ENCODE measurements around the gene ARHGAP11A.
"Not testable (repeated sequence)": the region's sequence is repeated elsewhere in the genome, so short reads cannot be mapped to it uniquely, and the experiment has no call there.

ARHGAP11A gene, protein sequence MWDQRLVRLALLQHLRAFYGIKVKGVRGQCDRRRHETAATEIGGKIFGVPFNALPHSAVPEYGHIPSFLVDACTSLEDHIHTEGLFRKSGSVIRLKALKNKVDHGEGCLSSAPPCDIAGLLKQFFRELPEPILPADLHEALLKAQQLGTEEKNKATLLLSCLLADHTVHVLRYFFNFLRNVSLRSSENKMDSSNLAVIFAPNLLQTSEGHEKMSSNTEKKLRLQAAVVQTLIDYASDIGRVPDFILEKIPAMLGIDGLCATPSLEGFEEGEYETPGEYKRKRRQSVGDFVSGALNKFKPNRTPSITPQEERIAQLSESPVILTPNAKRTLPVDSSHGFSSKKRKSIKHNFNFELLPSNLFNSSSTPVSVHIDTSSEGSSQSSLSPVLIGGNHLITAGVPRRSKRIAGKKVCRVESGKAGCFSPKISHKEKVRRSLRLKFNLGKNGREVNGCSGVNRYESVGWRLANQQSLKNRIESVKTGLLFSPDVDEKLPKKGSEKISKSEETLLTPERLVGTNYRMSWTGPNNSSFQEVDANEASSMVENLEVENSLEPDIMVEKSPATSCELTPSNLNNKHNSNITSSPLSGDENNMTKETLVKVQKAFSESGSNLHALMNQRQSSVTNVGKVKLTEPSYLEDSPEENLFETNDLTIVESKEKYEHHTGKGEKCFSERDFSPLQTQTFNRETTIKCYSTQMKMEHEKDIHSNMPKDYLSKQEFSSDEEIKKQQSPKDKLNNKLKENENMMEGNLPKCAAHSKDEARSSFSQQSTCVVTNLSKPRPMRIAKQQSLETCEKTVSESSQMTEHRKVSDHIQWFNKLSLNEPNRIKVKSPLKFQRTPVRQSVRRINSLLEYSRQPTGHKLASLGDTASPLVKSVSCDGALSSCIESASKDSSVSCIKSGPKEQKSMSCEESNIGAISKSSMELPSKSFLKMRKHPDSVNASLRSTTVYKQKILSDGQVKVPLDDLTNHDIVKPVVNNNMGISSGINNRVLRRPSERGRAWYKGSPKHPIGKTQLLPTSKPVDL

DNA sequence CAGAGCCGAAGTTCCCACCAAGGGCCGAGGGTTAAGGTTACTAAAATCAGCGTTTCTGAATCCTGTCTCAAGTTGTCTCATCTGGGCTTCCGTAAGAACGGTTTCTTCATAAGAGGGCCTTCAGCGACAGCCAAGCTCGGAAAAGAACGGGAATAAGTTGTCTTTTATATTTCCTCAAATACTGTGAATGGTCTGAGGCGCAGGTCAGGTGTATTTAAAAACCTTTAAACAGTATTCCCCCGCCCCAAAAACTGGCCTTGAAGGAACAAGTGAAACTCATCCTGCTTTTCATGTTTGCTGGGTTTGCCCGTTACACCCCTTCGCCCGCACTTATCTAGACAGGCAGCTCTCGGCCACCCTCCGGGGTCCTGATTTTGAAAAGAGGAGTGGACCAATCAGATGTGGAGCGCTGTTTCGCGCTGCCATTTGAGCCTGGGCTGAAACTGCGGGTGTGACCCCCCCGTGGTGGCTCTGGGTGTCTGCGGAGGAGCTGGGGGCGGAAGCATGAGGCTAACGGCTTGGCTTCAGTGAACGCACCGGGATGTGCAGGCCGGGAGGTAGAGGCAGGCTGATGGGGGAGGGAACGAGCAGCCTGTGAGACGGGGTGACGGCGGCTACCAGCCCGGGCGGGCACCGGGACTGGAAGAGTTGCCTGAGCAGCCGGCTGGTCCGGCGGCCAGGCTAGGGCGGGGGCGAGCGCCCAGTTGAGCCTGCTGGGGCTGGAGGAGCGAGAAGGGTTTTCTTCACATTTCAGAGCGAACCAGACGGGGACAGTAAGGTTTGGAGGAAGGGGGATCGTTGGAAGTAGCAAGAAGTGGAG, at the start of gene ARHGAP11A:
ARHGAP11A (plus strand) TSS at position 454 of the 820 bp plus-strand sequence. CDS start 708 bp downstream, outside the sequence.
- not testable (repeated sequence) for DNase-seq

DNA sequence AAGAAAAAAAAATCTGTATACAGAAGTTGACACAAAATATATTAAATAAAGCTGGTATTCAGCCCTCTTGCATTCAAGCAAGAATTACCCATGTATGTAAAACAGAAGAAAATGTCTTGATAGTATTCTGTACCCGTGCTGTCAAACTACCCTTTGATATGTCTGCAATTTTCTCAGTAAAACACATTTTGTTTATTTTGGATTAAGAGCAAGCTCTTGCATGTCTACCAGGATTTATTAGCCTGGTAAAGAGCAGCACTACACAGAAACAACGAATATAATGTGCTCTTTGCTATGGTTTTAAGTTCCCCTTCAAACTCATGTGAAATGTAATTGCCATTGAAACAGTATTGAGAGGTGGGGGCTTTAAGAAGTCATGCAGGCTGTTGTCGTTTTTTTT, 46.3 kb upstream of the ARHGAP11A start:
- DNase-seq, result not testable (repeated sequence)

DNA sequence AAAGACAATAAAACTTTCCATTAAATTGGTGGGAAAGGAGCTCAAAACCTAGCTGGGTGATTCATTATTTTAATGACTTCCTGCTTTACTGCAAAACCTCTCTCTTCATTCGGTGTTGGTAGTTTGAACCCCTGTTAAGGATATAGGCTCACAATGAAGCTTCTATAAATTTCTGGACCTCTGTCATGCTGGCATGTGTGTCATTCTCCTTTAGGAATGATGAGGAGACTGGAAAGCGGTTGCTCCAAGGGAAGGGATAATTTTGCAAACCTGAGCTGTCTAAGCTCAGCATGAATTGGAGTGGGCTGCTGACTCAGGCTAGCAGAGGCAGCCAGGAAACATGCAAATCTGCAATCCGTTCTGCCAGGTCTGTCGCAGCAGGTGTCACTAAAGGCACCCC, 36.8 kb upstream of the ARHGAP11A start:
- DNase-seq, result not testable (repeated sequence)

DNA sequence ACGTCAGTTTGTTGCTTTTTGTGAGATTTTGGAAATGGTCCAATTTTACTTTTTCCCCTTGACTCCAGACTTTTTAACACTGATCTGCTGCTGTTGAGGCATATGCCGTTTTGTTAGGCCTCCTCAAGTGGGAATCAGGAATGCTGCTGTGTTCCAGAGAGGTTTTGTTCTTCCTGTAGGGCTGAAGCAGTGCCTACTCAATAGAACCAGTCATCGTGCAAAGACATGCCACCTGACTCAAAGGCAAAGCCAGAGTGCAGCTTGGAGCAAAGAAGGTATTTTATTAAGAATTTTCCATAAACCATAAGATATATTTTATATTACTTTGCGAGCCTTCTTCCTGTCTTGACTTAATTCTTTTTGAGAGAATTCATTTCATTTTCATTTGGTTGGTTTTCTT, 29.5 kb upstream of the ARHGAP11A start:
- not testable (repeated sequence) for DNase-seq

DNA sequence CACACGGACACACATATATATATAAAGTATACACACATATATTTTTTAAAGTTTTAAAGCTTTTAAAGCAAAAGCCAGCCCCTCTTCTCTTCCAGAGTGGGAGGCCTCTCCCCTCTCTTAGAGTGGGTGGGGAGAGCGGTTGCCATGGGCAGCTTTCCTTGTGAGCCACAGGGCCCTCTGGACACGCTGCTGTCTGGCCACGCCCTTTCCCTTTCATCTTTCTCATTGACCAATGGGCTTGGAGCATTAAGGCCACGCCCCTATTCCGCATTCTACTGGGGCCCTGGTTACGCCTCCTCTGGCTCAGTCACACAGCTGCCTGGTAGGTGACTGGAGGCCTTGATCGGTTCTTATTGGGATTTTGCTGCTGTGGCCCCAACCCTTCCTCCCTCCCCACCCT, 22.2 kb upstream of the ARHGAP11A start, which contains the start of gene GOLGA8N:
GOLGA8N (plus strand) TSS at position 306 of the 400 bp plus-strand sequence.
- DNase-seq, result not testable (repeated sequence)

DNA sequence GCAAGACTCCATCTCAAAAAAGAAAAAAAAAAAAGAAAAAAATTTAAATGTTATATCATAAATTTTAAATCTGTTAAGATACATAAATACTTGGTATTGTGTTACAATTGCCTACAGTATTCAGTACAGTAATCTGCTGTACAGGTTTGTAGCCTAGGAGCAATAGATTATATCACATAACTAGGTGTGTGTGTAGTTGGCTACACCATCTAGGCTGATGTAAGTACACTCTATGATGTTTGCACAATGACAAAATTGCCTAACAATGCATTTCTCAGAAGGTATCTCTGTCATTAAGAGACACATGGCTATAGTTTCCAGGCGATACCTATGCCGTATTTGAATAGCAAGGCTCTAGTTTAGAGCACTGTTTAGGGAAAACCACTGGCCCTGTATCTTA, 5.8 kb upstream of the ARHGAP11A start:
- DNase-seq, result not testable (repeated sequence)

DNA sequence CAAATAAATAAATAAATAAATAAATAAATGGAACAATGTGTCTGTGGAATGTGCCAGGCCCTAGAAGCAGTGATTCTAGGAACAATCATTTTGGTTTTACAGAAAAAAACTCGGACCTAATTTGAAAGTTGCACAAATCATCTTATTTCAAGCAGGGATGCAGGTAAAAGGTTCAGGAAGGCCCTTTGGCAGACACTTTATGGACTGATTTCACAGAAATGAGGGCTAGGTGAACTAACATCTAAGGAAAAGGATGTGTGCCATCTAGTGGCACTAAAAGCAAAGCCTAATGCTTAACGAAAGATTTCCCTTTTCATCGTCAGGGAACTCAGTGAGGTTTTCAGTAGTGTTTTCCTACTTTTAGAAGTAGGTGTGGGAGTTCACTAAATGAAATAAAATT, 4.6 kb upstream of the ARHGAP11A start:
- DNase-seq, result not testable (repeated sequence)

DNA sequence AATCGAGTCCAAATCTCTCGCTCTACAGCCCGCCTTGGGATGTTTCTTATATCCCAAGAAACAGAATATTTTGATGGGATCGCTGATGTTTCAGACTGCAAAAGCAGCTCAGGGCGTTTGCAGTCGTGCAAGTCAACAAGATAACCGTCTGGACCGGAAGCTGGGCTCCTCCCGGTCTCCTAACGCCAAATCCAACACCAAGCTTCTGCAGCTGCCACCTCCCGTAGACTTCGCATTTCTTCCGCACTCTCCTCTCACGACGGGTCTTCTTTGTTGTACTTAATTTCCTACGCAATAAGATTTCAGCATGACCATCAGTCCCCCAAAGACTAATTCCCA, 623 bp upstream of the ARHGAP11A start:
- DNase-seq, result not testable (repeated sequence)

DNA sequence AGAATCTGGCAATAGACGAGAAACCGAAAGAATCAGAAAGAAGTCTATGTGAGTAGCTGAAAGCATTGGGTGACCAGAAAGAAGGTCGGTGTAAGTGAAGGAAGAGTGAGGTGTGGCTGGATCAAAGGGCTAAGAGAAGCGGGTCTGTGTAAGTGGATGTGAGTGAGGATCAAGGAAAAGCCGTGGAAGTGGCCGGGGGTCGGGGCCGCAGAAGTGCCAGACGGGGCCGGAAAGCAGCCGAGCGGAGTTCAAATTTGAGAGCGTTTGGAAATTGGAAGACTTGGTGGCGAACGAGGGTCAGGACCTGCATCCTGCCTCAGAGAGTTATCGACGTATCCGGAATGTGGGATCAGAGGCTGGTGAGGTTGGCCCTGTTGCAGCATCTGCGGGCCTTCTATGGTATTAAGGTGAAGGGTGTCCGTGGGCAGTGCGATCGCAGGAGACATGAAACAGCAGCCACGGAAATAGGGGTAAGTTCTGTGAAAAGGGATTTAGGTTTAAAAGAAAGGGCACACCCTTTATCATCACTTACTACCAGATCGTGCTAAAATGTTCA, 645 bp downstream of the ARHGAP11A start:
- not testable (repeated sequence) for DNase-seq

DNA sequence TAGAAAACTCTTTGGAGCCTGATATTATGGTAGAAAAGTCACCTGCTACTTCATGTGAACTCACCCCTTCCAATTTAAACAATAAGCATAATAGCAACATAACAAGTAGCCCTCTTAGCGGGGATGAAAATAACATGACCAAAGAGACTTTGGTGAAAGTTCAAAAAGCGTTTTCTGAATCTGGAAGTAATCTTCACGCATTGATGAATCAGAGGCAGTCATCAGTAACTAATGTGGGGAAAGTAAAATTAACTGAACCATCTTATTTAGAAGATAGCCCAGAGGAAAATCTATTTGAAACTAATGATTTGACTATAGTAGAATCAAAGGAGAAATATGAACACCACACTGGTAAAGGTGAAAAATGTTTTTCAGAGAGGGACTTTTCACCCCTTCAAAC, 21.1 kb downstream of the ARHGAP11A start:
- no peak for DNase-seq

DNA sequence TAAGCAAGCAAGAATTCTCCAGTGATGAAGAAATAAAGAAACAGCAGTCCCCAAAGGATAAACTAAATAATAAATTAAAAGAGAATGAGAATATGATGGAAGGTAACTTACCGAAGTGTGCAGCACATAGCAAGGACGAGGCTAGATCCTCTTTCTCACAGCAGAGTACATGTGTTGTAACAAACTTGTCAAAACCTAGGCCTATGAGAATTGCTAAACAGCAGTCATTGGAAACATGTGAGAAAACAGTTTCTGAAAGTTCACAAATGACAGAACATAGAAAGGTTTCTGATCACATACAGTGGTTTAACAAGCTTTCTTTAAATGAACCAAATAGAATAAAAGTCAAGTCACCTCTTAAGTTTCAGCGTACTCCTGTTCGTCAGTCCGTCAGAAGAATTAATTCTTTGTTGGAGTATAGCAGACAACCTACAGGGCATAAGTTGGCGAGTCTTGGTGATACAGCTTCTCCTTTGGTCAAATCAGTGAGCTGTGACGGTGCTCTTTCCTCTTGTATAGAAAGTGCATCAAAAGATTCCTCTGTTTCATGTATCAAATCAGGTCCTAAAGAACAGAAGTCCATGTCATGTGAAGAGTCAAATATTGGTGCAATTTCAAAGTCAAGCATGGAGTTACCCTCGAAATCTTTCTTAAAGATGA, 21.7 kb downstream of the ARHGAP11A start:
- no peak for DNase-seq

DNA sequence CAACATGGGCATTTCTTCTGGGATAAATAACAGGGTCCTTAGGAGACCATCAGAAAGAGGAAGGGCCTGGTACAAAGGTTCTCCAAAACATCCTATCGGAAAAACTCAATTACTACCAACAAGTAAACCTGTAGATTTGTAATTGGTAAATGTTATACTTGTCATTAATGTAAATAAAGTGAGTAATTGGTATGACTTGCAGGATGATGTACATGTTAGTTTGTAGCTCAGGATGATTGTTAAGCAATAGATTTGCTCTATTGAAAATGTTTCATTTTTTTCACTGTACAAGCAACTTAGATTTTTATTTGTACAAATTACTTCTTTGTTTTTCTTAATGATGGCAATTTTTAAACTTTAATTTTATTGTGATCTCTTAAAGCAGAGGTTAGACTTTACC, 22.4 kb downstream of the ARHGAP11A start:
- DNase-seq, result no peak

DNA sequence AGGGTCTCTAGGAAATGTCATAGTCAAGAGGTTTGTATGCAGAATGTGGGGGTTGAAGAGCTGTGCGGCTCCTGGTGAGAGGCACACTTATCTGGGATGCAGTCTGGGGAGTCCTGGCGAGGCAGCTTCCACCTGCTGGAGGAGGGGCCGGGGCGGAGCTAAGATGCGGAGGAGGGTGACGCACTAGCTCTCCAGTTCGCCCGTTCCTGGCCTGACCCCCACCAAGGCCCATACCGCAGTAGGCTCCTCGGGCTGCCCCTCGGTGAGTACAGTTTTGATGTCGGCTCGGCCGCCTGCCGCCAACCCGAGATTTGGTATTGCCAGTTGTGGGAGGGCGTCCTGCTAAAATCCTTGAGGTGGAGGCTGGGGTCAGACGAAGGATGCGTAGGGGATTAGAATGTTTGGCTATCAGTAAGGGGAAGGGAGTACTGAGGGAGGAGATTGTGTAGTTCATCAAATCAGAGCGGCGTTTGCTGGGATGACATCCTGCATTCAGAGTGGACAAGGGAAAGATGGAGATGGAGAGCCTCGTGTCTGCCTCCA, 26.3 kb downstream of the ARHGAP11A start, which contains the start of gene SCG5:
SCG5 (plus strand) TSS at position 194 of the 543 bp plus-strand sequence. CDS start 1,883 bp downstream, outside the sequence.
- DNase-seq, result peak in 12 of 14 donors; percentile 17 to 91 (median 55)

DNA sequence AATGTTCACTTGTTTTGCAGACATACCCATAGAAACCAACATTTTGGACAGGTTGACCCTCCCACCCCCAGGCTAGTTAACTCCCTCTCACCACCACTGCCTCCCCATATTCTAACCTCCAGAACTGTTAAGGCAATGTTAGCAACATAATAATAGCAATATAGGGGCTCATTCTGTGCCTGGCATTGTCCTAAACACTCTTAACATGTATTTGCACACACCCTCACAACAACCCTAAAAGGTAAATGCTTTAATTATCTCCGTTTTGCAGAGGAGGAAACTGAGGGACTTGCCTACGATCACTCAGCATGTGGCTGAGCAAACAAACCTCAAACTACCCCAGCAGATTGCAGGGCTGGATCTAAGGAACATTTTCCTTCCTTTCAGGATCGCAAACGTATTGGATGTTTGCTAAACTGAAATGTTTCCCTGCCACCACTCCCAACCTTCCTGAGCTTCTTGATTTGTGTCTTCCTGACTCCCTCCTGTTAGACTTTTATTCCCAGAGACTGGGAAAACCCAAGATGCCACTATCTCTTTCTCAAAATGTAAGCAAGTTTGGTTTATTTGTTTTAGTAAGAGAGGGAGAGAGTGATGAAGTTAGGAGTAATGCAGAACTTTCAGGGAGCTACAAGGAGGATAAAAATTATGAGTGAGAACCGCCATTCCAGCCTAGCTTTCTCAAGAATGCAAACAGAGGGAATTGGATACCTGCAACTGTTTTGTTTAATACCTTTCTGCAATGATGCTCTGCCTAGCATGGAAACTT, 27.5 kb downstream of the ARHGAP11A start:
- no peak for DNase-seq

DNA sequence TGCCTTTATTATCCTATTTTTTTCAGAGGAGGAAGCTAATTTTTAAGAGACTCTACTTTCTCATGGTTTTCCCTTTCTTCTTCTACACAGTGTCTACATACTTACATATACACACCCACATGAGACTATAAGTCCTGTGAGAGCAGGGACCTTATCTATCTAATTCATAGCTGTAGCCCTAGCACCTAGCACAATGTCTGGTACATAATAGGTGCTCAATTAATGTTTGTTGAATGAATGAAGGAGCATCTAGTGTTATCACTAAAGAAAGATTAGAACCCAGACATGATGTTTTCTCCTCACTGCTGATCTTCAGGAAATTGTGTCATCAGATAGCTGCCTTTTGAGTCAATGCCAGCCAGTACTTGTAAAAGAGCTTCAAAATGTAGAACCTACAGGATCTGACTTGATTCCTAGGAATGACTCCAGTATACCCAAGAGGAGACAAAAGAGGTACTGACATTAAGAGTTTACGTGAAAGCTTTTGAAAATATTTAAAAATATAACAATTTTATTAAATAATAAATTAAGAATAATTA, 28.7 kb downstream of the ARHGAP11A start:
- DNase-seq, result no peak

DNA sequence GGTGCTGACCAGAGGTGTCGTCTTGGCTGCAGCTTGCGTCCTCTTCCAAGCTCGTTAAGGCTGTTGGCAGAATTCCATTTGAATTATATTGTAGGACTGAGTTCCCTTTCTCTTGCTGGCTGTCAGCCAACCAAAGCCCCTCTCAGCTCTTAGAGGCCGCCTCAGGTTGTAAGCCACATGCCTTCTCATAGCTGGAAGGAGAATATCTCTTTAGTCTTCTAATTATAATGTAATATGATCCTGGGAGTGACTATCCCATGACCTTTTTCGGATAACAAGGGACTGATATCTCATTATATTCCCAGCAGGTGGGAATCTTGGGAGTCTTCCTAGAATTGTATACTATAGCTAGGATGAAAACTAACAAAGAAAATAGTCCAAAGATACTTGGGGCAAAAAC, 31.0 kb downstream of the ARHGAP11A start:
- DNase-seq, result no peak

DNA sequence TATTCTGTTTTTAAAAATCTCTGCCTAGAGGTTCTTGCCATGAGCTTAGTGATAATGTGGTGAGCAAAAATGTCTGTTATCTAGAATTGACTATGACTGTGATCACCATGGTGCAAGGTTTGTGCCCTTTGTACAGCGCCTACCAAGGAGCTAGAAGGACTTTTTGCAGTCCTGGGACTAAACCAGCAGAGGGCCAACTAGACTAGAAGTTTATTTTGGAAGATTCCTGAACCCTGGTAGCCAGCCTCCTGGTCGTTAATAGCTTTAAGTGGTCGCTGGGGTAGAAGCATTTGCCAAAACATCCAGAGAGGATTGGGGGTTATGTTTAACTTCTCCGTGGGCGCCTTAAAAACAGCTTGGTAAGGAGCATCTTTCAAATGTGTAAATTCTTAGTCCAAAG, 34.0 kb downstream of the ARHGAP11A start:
- no peak for DNase-seq

DNA sequence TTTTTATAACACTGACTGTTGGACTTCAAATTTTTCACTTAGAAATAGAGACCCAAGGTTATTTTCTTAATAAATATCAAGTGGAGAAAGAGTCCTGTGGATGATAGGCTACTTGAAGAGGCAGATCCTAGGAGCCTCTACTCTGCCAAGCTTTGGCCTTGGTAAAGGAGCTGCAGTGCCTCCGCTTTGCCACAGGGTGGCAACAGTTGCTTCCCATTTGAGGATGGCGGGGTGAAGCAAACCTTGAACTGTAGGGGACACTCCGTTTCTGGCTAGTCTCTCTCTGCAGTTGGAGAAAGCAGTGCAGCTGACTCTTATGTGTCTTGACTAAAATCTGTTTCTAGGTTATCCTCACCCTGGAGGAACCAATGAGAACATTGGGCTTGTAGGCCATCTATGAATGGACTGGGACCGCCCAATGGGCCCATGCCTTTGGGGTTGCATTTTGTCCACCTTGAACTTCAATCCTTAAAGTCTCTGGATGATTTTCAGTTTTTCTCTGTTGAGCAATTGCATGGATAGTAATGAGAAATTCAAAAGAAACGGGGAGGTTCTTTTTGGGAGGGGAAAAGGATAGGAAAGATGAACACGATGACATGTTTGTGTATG, 36.0 kb downstream of the ARHGAP11A start:
- DNase-seq, result peak in 3 of 14 donors; percentile 4 to 30 (median 19)

DNA sequence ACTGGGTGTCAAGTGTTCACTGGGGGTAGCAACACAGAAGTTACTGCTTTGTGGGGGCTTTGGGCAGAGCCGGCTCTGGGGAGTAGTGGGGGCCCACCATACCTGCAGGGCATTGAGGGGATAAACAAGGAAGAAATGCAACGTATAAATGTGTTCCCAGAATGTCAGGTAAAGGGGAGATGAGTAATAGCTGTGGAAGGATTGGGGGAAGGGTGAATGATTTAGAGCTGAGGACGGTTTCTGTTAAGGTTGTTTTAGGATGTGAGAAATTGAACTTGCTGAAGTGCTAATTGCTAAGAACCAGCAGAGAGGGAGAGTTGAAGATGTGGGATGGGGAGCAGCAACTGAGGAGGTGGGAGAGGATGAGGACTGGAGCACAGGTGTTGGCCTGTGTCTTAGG, 36.9 kb downstream of the ARHGAP11A start:
- DNase-seq, result no peak
